Nephron progenitor cell (in vitro differentiated cells): ENCODE data around the gene TOE1.

ENCODE experiments used
- DNase-seq: peaks from one replicate; pipeline ENCODE4 v3.0.0; 2021
- H3K27ac Mint-ChIP-seq: 2 replicates; pipeline ENCODE4 v1.8.0; 2021; ENCODE audit warnings: mild to moderate bottlenecking, moderate library complexity, mixed read lengths
- H3K27me3 Mint-ChIP-seq: 2 replicates; pipeline ENCODE4 v1.8.0; 2021; ENCODE audit warnings: mild to moderate bottlenecking, low read depth, mixed read lengths; ENCODE audit not compliant: poor library complexity
- H3K36me3 Mint-ChIP-seq: 2 replicates; pipeline ENCODE4 v1.8.0; 2021; ENCODE audit warnings: low read depth, mixed read lengths
- H3K4me1 Mint-ChIP-seq: 2 replicates; pipeline ENCODE4 v1.8.0; 2021; ENCODE audit warnings: mixed read lengths
- H3K4me3 Mint-ChIP-seq: 2 replicates; pipeline ENCODE4 v1.8.0; 2021; ENCODE audit warnings: mild to moderate bottlenecking, moderate library complexity, mixed read lengths
- H3K9me3 Mint-ChIP-seq: 2 replicates; pipeline ENCODE4 v1.8.0; 2021; ENCODE audit warnings: mild to moderate bottlenecking, moderate library complexity, mixed read lengths
- CTCF ChIP-seq: fragments of 200-600 bp; sonication (generic); IDR thresholded peaks from 2 replicates; pipeline ENCODE4 v1.5.0; 2021; ENCODE audit warnings: antibody characterized with exemption

Gene TOE1

GRCh38 chr1:45337630-45338325 lies 2.2 kb upstream of the TOE1 start:
- peak overlapping the region; percentile 58 for H3K4me3 Mint-ChIP-seq
- H3K27ac Mint-ChIP-seq, result no peak overlapping the region
- peaks cover 5% of the 10 kb centered on the region for H3K27me3 Mint-ChIP-seq
- DNase-seq, result no peak
- peaks cover 70% of the 10 kb centered on the region for H3K4me1 Mint-ChIP-seq
- H3K9me3 Mint-ChIP-seq, result no peaks in the 10 kb centered on the region
- peaks cover 25% of the 10 kb centered on the region for H3K36me3 Mint-ChIP-seq
- TF ChIP-seq CTCF, result no peak

GRCh38 chr1:45340816-45341466 lies 971 bp downstream of the TOE1 start:
- no peaks in the 10 kb centered on the region for H3K9me3 Mint-ChIP-seq
- H3K4me3 Mint-ChIP-seq, result peak overlapping the region; percentile 99
- TF ChIP-seq CTCF, result no peak
- H3K27ac Mint-ChIP-seq, result peak overlapping the region; percentile 99
- peaks cover 5% of the 10 kb centered on the region for H3K27me3 Mint-ChIP-seq
- DNase-seq, result no peak
- H3K4me1 Mint-ChIP-seq, result peaks cover 60% of the 10 kb centered on the region
- peaks cover 51% of the 10 kb centered on the region for H3K36me3 Mint-ChIP-seq

DNA sequence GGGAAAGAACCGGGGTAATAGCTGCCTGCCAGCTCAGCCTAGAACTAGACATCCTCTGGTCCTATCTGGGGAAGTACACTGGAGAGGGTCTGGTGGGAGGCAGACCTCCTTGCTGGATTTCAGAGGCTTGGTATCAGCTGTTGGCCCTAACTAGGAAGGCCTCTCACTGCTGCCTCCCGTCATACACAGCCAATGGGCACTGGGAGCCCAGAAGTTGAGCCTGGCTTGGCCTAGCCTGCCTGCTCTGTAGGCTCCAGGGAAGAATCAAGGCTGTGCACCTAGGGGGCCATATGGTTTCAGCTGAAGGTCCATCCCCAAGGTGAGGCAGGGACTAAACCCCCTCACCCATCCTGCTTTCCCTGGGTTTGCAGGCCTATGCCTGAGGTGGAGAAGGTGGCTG lies 4.5 kb downstream of the TOE1 start:
- H3K27ac Mint-ChIP-seq, result no peak overlapping the region
- no peaks in the 10 kb centered on the region for H3K27me3 Mint-ChIP-seq
- H3K4me3 Mint-ChIP-seq, result no peak overlapping the region
- DNase-seq, result no peak
- H3K9me3 Mint-ChIP-seq, result no peaks in the 10 kb centered on the region
- peaks cover 48% of the 10 kb centered on the region for H3K36me3 Mint-ChIP-seq
- peaks cover 38% of the 10 kb centered on the region for H3K4me1 Mint-ChIP-seq
- no peak for TF ChIP-seq CTCF

DNA sequence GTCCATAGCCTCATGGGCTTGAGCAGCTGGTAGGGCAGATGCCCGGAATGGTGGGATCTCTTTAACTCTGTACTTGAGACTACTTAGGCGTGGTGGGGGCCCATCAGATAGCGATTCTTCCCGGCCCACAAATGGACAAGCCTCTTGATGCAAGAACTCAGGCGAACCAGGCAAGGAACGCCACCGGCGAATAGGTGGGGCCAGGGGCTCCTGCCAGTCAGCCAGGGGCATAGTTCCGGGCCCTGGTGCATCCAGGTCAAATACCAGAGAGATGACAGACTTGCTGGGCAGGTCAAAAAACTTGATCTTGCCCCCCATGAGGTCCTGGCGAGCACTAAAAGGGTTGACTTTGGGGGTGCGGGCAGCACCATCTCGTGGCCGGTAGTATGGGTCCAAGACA lies 5.0 kb downstream of the TOE1 start:
- no peak for DNase-seq
- H3K4me1 Mint-ChIP-seq, result peaks cover 34% of the 10 kb centered on the region
- H3K27ac Mint-ChIP-seq, result no peak overlapping the region
- H3K4me3 Mint-ChIP-seq, result no peak overlapping the region
- TF ChIP-seq CTCF, result no peak
- H3K9me3 Mint-ChIP-seq, result no peaks in the 10 kb centered on the region
- H3K36me3 Mint-ChIP-seq, result peaks cover 48% of the 10 kb centered on the region
- H3K27me3 Mint-ChIP-seq, result no peaks in the 10 kb centered on the region

DNA sequence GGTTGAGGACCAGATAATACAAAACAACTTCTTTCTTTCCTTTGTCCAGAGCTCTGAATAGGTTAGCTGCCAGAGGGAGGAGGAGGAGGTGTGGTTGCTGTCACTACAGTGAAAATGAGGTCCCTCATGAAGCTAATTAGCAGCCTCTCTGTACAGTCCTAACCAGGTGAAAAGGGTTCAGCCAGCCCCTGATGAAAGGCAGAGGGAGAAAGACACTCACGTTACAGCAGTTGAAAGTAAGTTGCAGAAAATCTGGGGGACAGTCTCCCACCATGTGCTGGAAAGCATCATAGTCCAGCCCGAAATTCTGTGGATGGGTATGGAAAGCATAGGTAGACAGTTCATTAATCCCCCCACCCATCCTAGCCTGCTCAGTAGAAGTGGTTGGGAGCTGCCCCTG lies 6.5 kb downstream of the TOE1 start:
- Mint-ChIP-seq H3K36me3 (peaks cover 47% of the 10 kb centered on the region), H3K9me3 (no peaks in the 10 kb centered on the region), H3K27ac (no peak overlapping the region), H3K4me1 (peaks cover 20% of the 10 kb centered on the region), H3K27me3 (no peaks in the 10 kb centered on the region), H3K4me3 (no peak overlapping the region)
- no peak for TF ChIP-seq CTCF
- no peak for DNase-seq

- Mint-ChIP-seq H3K27ac (peak overlapping the region; percentile 2), H3K4me1 (peaks cover 14% of the 10 kb centered on the region)
- TF ChIP-seq CTCF, result no peak
These were observed 8.1 kb downstream of the TOE1 start for GRCh38 chr1:45348020-45348419.

More at GRCh38 chr1:45348020-45348419, 8.1 kb downstream of the TOE1 start:
- no peak overlapping the region for H3K4me3 Mint-ChIP-seq
- no peaks in the 10 kb centered on the region for H3K9me3 Mint-ChIP-seq
- DNase-seq, result no peak
- no peaks in the 10 kb centered on the region for H3K27me3 Mint-ChIP-seq
- H3K36me3 Mint-ChIP-seq, result peaks cover 33% of the 10 kb centered on the region
